ENCODE data around the gene TENM3. TPM values are rescaled to one million over a fixed set of nuclear protein-coding genes. Genes with fewer than 3 reads are reported as not detected.

Gene TENM3
- total and polyA plus RNA-seq, 2 donors (not counting 3 experiments of a cell fraction or from before 2014, with no cell fraction given): 3.2 to 6.2 TPM

GRCh38 chr4:182291175-182291574 is 48.0 kb downstream of the TENM3 start:
- intact Hi-C loops (cut with micrococcal nuclease) (no loop called here), dilution Hi-C loops (cut with MboI; ENCODE audit: extremely low pct_ligation_motif_present, low sequenced_read_pairs) (no loop called here)
- Histone ChIP-seq H3K36me3 (ENCODE audit: control insufficient read depth in 2 of 2, extremely low read depth in 1 of 2, insufficient read depth in 2 of 2, low read length in 2 of 2) (no peaks in the 10 kb centered on the region), H4K20me1 (replicated peaks; ENCODE audit: control insufficient read depth, extremely low read depth, insufficient read depth, low read length) (no peaks in the 10 kb centered on the region), H3K79me2 (ENCODE audit: control insufficient read depth, insufficient read depth, low read length) (no peaks in the 10 kb centered on the region), H3K9me1 (replicated peaks; ENCODE audit: control insufficient read depth, extremely low read depth, insufficient read depth, low read length) (no peaks in the 10 kb centered on the region), H3K4me1 (ENCODE audit: control insufficient read depth, extremely low read depth, insufficient read depth, low read length) (no peaks in the 10 kb centered on the region), H3K4me3 (replicated peaks in 1 of 3; ENCODE audit: insufficient read depth in 1 of 3, low read depth in 1 of 3, low read length in 3 of 3) (no peak overlapping the region), H3K27me3 (ENCODE audit: control insufficient read depth in 2 of 2, insufficient read depth in 2 of 2, low read length in 2 of 2) (no peaks in the 10 kb centered on the region), H3K4me2 (ENCODE audit: insufficient read depth, low read length) (no peak overlapping the region), H3K9ac (replicated peaks; ENCODE audit: extremely low read depth, insufficient read depth, low read length) (no peak overlapping the region), H2AFZ (ENCODE audit: low read depth, low read length) (no peak overlapping the region), H3K27ac (ENCODE audit: insufficient read depth, low read depth, low read length) (no peak overlapping the region), H3K9me3 (replicated peaks; ENCODE audit: control insufficient read depth, insufficient read depth, low read length) (no peaks in the 10 kb centered on the region)
- CTCF ChIA-PET: no interaction called here
- FAIRE-seq (no peak), DNase-seq (ENCODE audit: low read depth, low spot score) (no peak)
- no TSS peak for BruUV-seq (replicated peaks)
- POLR2A ChIA-PET: no interaction called here
- TF ChIP-seq POLR2AphosphoS5 (IDR thresholded peaks at IDR 0.05; ENCODE audit: insufficient read depth, low read depth, low read length) (no peak), CTCF (IDR thresholded peaks at IDR 0.05; ENCODE audit: extremely low read depth in 1 of 2, insufficient read depth in 1 of 2, low read depth in 1 of 2, low read length in 2 of 2) (no peak), POLR2A (IDR thresholded peaks at IDR 0.05; ENCODE audit: low read depth, low read length) (no peak), EZH2 (IDR thresholded peaks at IDR 0.05; ENCODE audit: borderline replicate concordance, low read depth, low read length, severe bottlenecking) (no peak), MYC (IDR thresholded peaks at IDR 0.05; ENCODE audit: low read depth, low read length) (no peak), MAX (IDR thresholded peaks at IDR 0.05; ENCODE audit: insufficient read depth, insufficient read length) (no peak), GATA2 (IDR thresholded peaks at IDR 0.05; ENCODE audit: insufficient read depth, insufficient read length, low read depth, low read length) (no peak), FOS (IDR thresholded peaks at IDR 0.05; ENCODE audit: borderline replicate concordance, insufficient read depth, low read length) (no peak), JUN (IDR thresholded peaks at IDR 0.05; ENCODE audit: borderline replicate concordance, insufficient read depth, insufficient read length, low read depth) (no peak)
